Esophagus squamous epithelium (tissue), 5 donors: Measurements from ENCODE around the gene TRIM32. TPM values are rescaled to one million over a fixed set of nuclear protein-coding genes. Genes with fewer than 3 reads are reported as not detected.
A peak's percentile ranks its signal among the peaks of the same experiment; 100 is the strongest.

Experiments used
- DNase-seq: peaks from one replicate; lab custom pipeline; 2025; lab: John Stamatoyannopoulos, UW
- H3K27ac ChIP-seq, 4 donors: fragments of 200-600 bp; sonication (generic); one replicate each; pipeline ENCODE4 v1.5.1; 2016 to 2019; ENCODE audit warnings: mild to moderate bottlenecking in 1 of 4
- H3K27me3 ChIP-seq, 4 donors: fragments of 200-600 bp; sonication (generic); 1 replicate in 3 of 4; 2 replicates in 1 of 4; pipeline versions ENCODE4 v1.5.1 to v1.6.0; 2017 to 2021; ENCODE audit warnings: antibody characterized with exemption in 1 of 4
- H3K36me3 ChIP-seq, 3 donors: fragments of 200-600 bp; sonication (generic); one replicate each; pipeline ENCODE4 v1.5.1; 2016 to 2019
- H3K4me1 ChIP-seq, 3 donors: fragments of 200-600 bp; sonication (generic); one replicate each; pipeline ENCODE4 v1.5.1; 2017 to 2019
- H3K4me3 ChIP-seq, 4 donors: fragments of 200-600 bp; sonication (generic); 1 replicate in 3 of 4; 2 replicates in 1 of 4; pipeline ENCODE4 v1.5.1; 2016 to 2019; ENCODE audit warnings: mild to moderate bottlenecking in 2 of 4, moderate library complexity in 1 of 4
- H3K9me3 ChIP-seq, 3 donors: fragments of 200-600 bp; sonication (generic); one replicate each; pipeline ENCODE4 v1.5.1; 2016 to 2019
- CTCF ChIP-seq, 6 experiments: fragments of 450-650 bp in 4 of 6; fragments of 200-600 bp in 2 of 6; sonication (generic) in 2 of 6; IDR thresholded peaks; one replicate each; pipeline ENCODE4 v1.5.1; 2016 to 2019; ENCODE audit warnings: antibody characterized with exemption in 6 of 6, mild to moderate bottlenecking in 4 of 6, moderate library complexity in 4 of 6
- POLR2A ChIP-seq, 4 donors: fragments of 450-650 bp; IDR thresholded peaks; one replicate each; pipeline ENCODE4 v1.6.1; 2017; ENCODE audit warnings: antibody characterized with exemption in 4 of 4, mild to moderate bottlenecking in 4 of 4, moderate library complexity in 3 of 4
- WGBS, 2 donors: methylation state at CpG; one replicate each; pipeline ENCODE4 v1.1.5; 2018; 5-methylcytosine and 5-hydroxymethylcytosine counted together
- intact Hi-C: fragments of 100-400 bp; cut with DNase I; formaldehyde crosslinking; loops from one replicate; pipeline ENCODE4 v1.15.0; 2022
- total RNA-seq, 4 donors: library from RNA; depleted of rRNA; stranded (reverse); fragments of >200 nt; gene quantifications; one replicate each; pipeline ENCODE4 v1.1.0, GENCODE V29; 2016
- donor health status: DM: yes; HTN: yes; CAD: no.

TRIM32 gene
- total RNA-seq, 4 donors from 2014 or later: 7.2 to 16.4 (median 11.6) TPM

DNA sequence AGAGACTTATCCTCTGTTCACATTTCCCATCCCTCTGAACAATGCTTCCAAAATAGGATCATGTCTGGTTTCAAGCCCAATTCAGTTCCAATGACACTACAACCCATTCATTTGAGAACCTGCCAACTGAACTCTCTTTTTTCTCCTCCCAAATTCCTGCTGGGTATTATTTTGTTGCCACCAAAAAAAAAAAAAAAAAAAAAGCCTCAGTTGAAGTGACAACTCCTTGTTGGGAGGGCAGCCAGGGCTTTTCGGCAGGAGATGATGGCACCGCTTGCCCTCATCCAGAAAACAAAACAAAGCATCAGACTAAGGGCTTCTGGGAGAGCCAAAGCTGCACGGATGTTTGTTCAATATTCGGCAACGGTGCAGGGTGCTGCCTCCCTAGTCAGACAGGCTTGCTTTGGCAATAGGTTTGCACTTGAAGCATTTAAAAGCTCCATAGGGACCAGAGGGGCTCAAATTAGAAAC, 30.6 kb upstream of the TRIM32 start:
- DNase-seq: no peak

DNA sequence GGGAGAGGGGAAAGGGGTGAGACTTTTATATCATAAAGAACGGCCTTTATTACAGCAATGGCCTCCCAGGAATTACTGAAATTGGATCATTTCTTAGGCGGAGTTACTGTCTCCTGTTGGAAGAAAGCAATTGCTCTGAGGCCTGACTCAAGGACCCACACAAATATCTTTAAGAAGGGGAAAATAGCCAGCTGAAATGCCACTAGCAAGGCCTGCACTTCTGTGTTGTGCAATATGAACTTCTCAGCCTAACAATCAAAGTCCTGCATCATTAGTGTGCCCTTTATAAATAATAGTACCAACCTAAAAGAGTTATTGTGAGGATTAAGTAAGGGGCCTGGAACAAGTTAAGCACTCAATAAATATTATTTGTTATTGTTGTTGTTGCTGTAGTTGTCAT, 30.1 kb upstream of the TRIM32 start:
- H3K27ac ChIP-seq: peak overlapping the region in 1 of 4 donors; percentile 45
- 48 to 68% methylated on average over 2 of the region's 2 CpGs for WGBS, 2 donors
- H3K27me3 ChIP-seq: no peaks in the 10 kb centered on the region
- H3K4me3 ChIP-seq: no peak overlapping the region
- TF ChIP-seq POLR2A (IDR thresholded peaks at IDR 0.05): no peak
- no peak for TF ChIP-seq CTCF (IDR thresholded peaks at IDR 0.05)
- H3K9me3 ChIP-seq: no peaks in the 10 kb centered on the region
- no peak for DNase-seq
- peaks cover 0 to 42% (median 20%) of the 10 kb centered on the region in 3 donors for H3K4me1 ChIP-seq
- intact Hi-C loops: no loop called here
- H3K36me3 ChIP-seq: no peaks in the 10 kb centered on the region

More for the DNA sequence above, 30.6 kb upstream of the TRIM32 start:
- WGBS, 2 donors: 40 to 53% methylated on average over 5 of the region's 5 CpGs
- peaks cover 0 to 41% (median 20%) of the 10 kb centered on the region in 3 donors for H3K4me1 ChIP-seq
- peak overlapping the region in 1 of 4 donors; percentile 45 for H3K27ac ChIP-seq
- TF ChIP-seq POLR2A (IDR thresholded peaks at IDR 0.05) (no peak), CTCF (IDR thresholded peaks at IDR 0.05) (no peak)
- H3K36me3 ChIP-seq: no peaks in the 10 kb centered on the region
- no peaks in the 10 kb centered on the region for H3K9me3 ChIP-seq
- H3K27me3 ChIP-seq: no peaks in the 10 kb centered on the region
- H3K4me3 ChIP-seq: no peak overlapping the region
- intact Hi-C loops: no loop called here

GRCh38 chr9:116658265-116658664, 28.8 kb upstream of the TRIM32 start:
- intact Hi-C loops: no loop called here

DNA sequence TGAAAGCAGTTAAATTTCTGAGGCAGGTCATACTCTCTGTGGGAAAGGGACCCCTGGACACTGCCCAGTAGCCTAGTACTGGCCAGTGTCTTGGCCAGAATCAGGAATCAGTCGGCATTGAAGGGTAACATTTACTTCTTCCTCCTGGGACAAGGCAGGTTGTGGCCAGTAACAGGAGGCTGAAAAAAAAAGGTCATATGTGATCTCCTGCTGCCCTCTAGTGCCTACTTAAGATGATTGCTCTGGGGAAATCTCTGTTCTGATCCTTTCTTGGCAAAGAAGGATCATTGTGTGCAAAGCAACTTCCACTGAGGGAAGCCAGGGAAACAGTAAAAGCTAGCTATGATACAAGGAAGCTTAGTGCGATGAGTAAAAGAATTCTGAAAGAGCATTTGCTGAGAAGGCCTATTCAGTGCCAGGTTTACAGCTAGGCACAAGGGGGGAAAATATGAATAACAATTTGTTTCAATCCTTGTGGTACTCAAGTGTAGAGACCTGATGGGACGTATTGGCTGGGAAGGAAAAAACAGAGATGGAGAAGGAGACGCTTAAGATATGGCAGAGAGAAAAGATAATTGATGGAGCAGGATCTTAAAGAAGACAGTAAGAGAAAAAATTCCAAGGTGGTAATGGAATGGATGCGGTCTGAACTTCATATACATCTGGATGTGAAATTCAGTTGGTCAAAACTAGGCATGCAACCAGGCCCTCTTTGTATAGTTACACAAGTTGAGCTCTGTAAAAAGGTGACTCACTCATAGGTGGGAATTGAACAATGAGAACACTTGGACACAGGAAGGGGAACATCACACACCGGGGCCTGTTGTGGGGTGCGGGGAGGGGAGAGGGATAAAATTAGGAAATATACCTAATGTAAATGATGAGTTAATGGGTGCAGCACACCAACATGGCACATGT, 25.8 kb upstream of the TRIM32 start:
- intact Hi-C loops: loop anchor here (10.0 kb wide), 1 partner anchor 1066 kb away; no protein-coding TSS in a partner anchor
- 47% methylated on average over 7 of the region's 7 CpGs for WGBS, 2 donors
- Histone ChIP-seq H3K27ac (peak overlapping the region in 2 of 4 donors; percentile 7 to 26), H3K4me1 (peaks cover 0 to 25% (median 9%) of the 10 kb centered on the region in 3 donors), H3K27me3 (no peaks in the 10 kb centered on the region), H3K36me3 (no peaks in the 10 kb centered on the region), H3K9me3 (no peaks in the 10 kb centered on the region), H3K4me3 (no peak overlapping the region)
- DNase-seq: no peak
- TF ChIP-seq CTCF (IDR thresholded peaks at IDR 0.05): peak in 5 of 6 experiments; percentile 53 to 82 (median 70)
- TF ChIP-seq POLR2A (IDR thresholded peaks at IDR 0.05): no peak

More at GRCh38 chr9:116658265-116658664, 28.8 kb upstream of the TRIM32 start:
- H3K4me3 ChIP-seq: no peak overlapping the region
- no peaks in the 10 kb centered on the region for H3K36me3 ChIP-seq
- peaks cover 0 to 34% (median 19%) of the 10 kb centered on the region in 3 donors for H3K4me1 ChIP-seq
- no peaks in the 10 kb centered on the region for H3K9me3 ChIP-seq
- H3K27me3 ChIP-seq: no peaks in the 10 kb centered on the region
- DNase-seq: no peak
- no peak overlapping the region for H3K27ac ChIP-seq
- TF ChIP-seq POLR2A (IDR thresholded peaks at IDR 0.05) (no peak), CTCF (IDR thresholded peaks at IDR 0.05) (no peak)
- 93 to 100% methylated on average over 2 of the region's 2 CpGs for WGBS, 2 donors
